22Rv1 (cell line): Measurements from ENCODE around the gene PAPPA.

Experiments used
- CTCF ChIP-seq: fragments of 450-650 bp; IDR thresholded peaks from 2 replicates; pipeline ENCODE4 v1.5.1; 2017; ENCODE audit warnings: mild to moderate bottlenecking
- ZFX ChIP-seq: fragments of 450-650 bp; IDR thresholded peaks from 2 replicates; pipeline ENCODE4 v1.6.1; 2017; ENCODE audit warnings: antibody characterized with exemption, borderline replicate concordance

GRCh38 chr9:116409638-116410037 is 256.0 kb downstream of the PAPPA start:
- no peak for TF ChIP-seq CTCF
- no peak for TF ChIP-seq ZFX
